GM19468 (cell line): Measurements from ENCODE around the gene UBXN7.
"Not testable (repeated sequence)": the region's sequence is repeated elsewhere in the genome, so short reads cannot be mapped to it uniquely, and the experiment has no call there.

Source experiments
- ATAC-seq: cut with Tn5 transposase; IDR thresholded peaks from one replicate; pipeline ENCODE4 v1.9.1; 2021; ENCODE audit warnings: mild to moderate bottlenecking, moderate library complexity, moderate number of reproducible peaks; ENCODE audit not compliant: unreplicated experiment; ENCODE audit errors: extremely low read depth

The UBXN7 gene

GRCh38 chr3:196432137-196432879 is at the start of gene UBXN7:
Gene UBXN7, minus strand, starts transcription at chr3:196432427. Its CDS starts 28 bp downstream, at chr3:196432399.
- peak; percentile 36 for ATAC-seq

GRCh38 chr3:196477678-196478077 is 45.5 kb upstream of the UBXN7 start:
- ATAC-seq = no peak

- no peak for ATAC-seq
Measured at GRCh38 chr3:196472286-196472685, 40.1 kb upstream of the UBXN7 start.

GRCh38 chr3:196471551-196471950 is 39.3 kb upstream of the UBXN7 start:
- no peak for ATAC-seq

- not testable (repeated sequence) for ATAC-seq
Measured at GRCh38 chr3:196470182-196470581, 38.0 kb upstream of the UBXN7 start.

- ATAC-seq = no peak
Measured at GRCh38 chr3:196463804-196464203, 31.6 kb upstream of the UBXN7 start.

GRCh38 chr3:196463478-196463756 is 31.2 kb upstream of the UBXN7 start:
- ATAC-seq = no peak

GRCh38 chr3:196462680-196463477 is 30.7 kb upstream of the UBXN7 start:
- not testable (repeated sequence) for ATAC-seq

- no peak for ATAC-seq
Measured at GRCh38 chr3:196458063-196458462, 25.8 kb upstream of the UBXN7 start.

GRCh38 chr3:196457470-196457869 is 25.2 kb upstream of the UBXN7 start:
- not testable (repeated sequence) for ATAC-seq

GRCh38 chr3:196454935-196455334 is 22.7 kb upstream of the UBXN7 start:
- ATAC-seq = no peak

- ATAC-seq = not testable (repeated sequence)
Measured at GRCh38 chr3:196445391-196445790, 13.2 kb upstream of the UBXN7 start.

- ATAC-seq = no peak
Measured at GRCh38 chr3:196444500-196444894, 12.3 kb upstream of the UBXN7 start.

- ATAC-seq = no peak
Measured at GRCh38 chr3:196440696-196441095, 8.5 kb upstream of the UBXN7 start.

GRCh38 chr3:196440041-196440537 is 7.9 kb upstream of the UBXN7 start:
- no peak for ATAC-seq

GRCh38 chr3:196431181-196432136 is 768 bp downstream of the UBXN7 start:
- no peak for ATAC-seq

- no peak for ATAC-seq
Measured at GRCh38 chr3:196428041-196428440, 4.2 kb downstream of the UBXN7 start.

GRCh38 chr3:196424421-196424820 is 7.8 kb downstream of the UBXN7 start:
- ATAC-seq = not testable (repeated sequence)

GRCh38 chr3:196423044-196423781 is 9.0 kb downstream of the UBXN7 start:
- no peak for ATAC-seq

GRCh38 chr3:196421668-196422067 is 10.6 kb downstream of the UBXN7 start:
- ATAC-seq = not testable (repeated sequence)
